C1 segment of cervical spinal cord (tissue), 14 donors: ENCODE data around the gene SLC1A5.
"Not testable (repeated sequence)": the region's sequence is repeated elsewhere in the genome, so short reads cannot be mapped to it uniquely, and the experiment has no call there.

Experiments used
- DNase-seq, 14 donors: peaks; one replicate each; lab custom pipeline; 2025; lab: John Stamatoyannopoulos, UW

SLC1A5 gene

GRCh38 chr19:46772170-46773017 lies 16.0 kb downstream of the SLC1A5 start:
- no peak for DNase-seq

GRCh38 chr19:46768746-46769145 lies 19.6 kb downstream of the SLC1A5 start:
- not testable (repeated sequence) for DNase-seq

GRCh38 chr19:46766569-46767317 lies 21.7 kb downstream of the SLC1A5 start:
- peak in 1 of 14 donors; percentile 5 for DNase-seq

GRCh38 chr19:46764817-46765291 lies 23.5 kb downstream of the SLC1A5 start:
- peak in 1 of 14 donors; percentile 43 for DNase-seq

- DNase-seq, result no peak
These were observed 26.0 kb downstream of the SLC1A5 start for GRCh38 chr19:46762245-46762890.

GRCh38 chr19:46761418-46761831 lies 27.0 kb downstream of the SLC1A5 start:
- no peak for DNase-seq

- DNase-seq, result not testable (repeated sequence)
These were observed 27.5 kb downstream of the SLC1A5 start for GRCh38 chr19:46760897-46761296.

GRCh38 chr19:46760363-46760762 lies 28.0 kb downstream of the SLC1A5 start:
- no peak for DNase-seq

- peak in 1 of 14 donors; percentile 29 for DNase-seq
These were observed 28.5 kb downstream of the SLC1A5 start for GRCh38 chr19:46759817-46760333.

- no peak for DNase-seq
These were observed 29.2 kb downstream of the SLC1A5 start for GRCh38 chr19:46759206-46759605.

GRCh38 chr19:46756544-46756888 lies 31.9 kb downstream of the SLC1A5 start:
- no peak for DNase-seq

GRCh38 chr19:46755853-46756543 lies 32.4 kb downstream of the SLC1A5 start:
- DNase-seq, result no peak

- peak in 1 of 14 donors; percentile 3 for DNase-seq
These were observed 33.1 kb downstream of the SLC1A5 start for GRCh38 chr19:46755077-46755852.

GRCh38 chr19:46753420-46754155 lies 34.8 kb downstream of the SLC1A5 start:
- DNase-seq, result peak in 2 of 14 donors; percentile 23 to 50

- DNase-seq, result peak in 4 of 14 donors; percentile 8 to 32 (median 20)
These were observed 39.9 kb downstream of the SLC1A5 start for GRCh38 chr19:46748325-46749109.

GRCh38 chr19:46746281-46747057 lies 41.9 kb downstream of the SLC1A5 start, which contains the start of gene STRN4:
STRN4 (minus strand) TSS chr19:46746450; CDS start chr19:46746430, 20 bp downstream.
- peak in 10 of 14 donors; percentile 22 to 80 (median 36) for DNase-seq

- DNase-seq, result peak in 8 of 14 donors; percentile 11 to 70 (median 44)
These were observed 42.7 kb downstream of the SLC1A5 start, which contains the start of gene FKRP for GRCh38 chr19:46745521-46746280. FKRP (plus strand) TSS chr19:46746057; CDS start chr19:46755451, 9,394 bp downstream.
